Body of pancreas (tissue), 4 donors: ENCODE measurements around the gene SEC23IP. TPM values are rescaled to one million over a fixed set of nuclear protein-coding genes. Genes with fewer than 3 reads are reported as not detected.

Source experiments
- ATAC-seq: fragments of 150-250 bp; one replicate; pipeline ENCODE4 v1.9.1; 2016
- DNase-seq, 4 donors: peaks; one replicate each; pipeline ENCODE4 v3.0.0-alpha.2; 2019
- H3K27ac ChIP-seq, 4 donors: fragments of 200-600 bp; sonication (generic); 1 replicate in 3 of 4; 2 replicates in 1 of 4; pipeline versions ENCODE4 v1.5.1 to v1.6.1; 2016 to 2019; ENCODE audit warnings: mild to moderate bottlenecking in 1 of 4, mixed read lengths in 1 of 4, moderate library complexity in 1 of 4
- H3K27me3 ChIP-seq, 2 donors: fragments of 200-600 bp; sonication (generic); one replicate each; pipeline ENCODE4 v1.6.0; 2016; ENCODE audit warnings: mild to moderate bottlenecking in 1 of 2
- H3K36me3 ChIP-seq, 2 donors: fragments of 200-600 bp; sonication (generic); replicated peaks in 1 of 2; 2 replicates each; pipeline ENCODE4 v1.5.1; 2016; ENCODE audit warnings: low read depth in 2 of 2; ENCODE audit not compliant: insufficient read depth in 1 of 2
- H3K4me1 ChIP-seq: fragments of 200-600 bp; sonication (generic); one replicate; pipeline ENCODE4 v1.6.0; 2016
- H3K4me3 ChIP-seq, 2 donors: fragments of 200-600 bp; sonication (generic); 1 replicate in 1 of 2; 2 replicates in 1 of 2; pipeline ENCODE4 v1.5.1; 2016 to 2019
- H3K9me3 ChIP-seq, 3 donors: fragments of 200-600 bp; sonication (generic); 1 replicate in 2 of 3; 2 replicates in 1 of 3; pipeline ENCODE4 v1.5.1; 2016
- POLR2A ChIP-seq, 3 donors: fragments of 450-650 bp; IDR thresholded peaks; one replicate each; pipeline ENCODE4 v1.6.1; 2016; ENCODE audit warnings: antibody characterized with exemption in 3 of 3, mild to moderate bottlenecking in 2 of 3
- WGBS, 2 donors: methylation state at CpG; one replicate each; pipeline ENCODE4 v1.1.5; 2017; 5-methylcytosine and 5-hydroxymethylcytosine counted together
- intact Hi-C: fragments of 100-400 bp; cut with DNase I; formaldehyde crosslinking; loops from one replicate; pipeline ENCODE4 v1.15.1; 2023
- total RNA-seq, 2 donors: library from RNA; depleted of rRNA; stranded (reverse); fragments of >200 nt; gene quantifications; one replicate each; pipeline ENCODE4 v1.1.0, GENCODE V29; 2016
- TF ChIP-seq, protein P1 (sequence below), 7 experiments: fragments of 450-650 bp in 4 of 7; fragments of 200-600 bp in 3 of 7; sonication (generic) in 3 of 7; IDR thresholded peaks; one replicate each; pipeline ENCODE4 v1.5.1; 2016 to 2019; ENCODE audit warnings: antibody characterized with exemption in 7 of 7

SEC23IP gene
- total RNA-seq, 2 donors from 2014 or later: 10.1 to 24.1 TPM

DNA sequence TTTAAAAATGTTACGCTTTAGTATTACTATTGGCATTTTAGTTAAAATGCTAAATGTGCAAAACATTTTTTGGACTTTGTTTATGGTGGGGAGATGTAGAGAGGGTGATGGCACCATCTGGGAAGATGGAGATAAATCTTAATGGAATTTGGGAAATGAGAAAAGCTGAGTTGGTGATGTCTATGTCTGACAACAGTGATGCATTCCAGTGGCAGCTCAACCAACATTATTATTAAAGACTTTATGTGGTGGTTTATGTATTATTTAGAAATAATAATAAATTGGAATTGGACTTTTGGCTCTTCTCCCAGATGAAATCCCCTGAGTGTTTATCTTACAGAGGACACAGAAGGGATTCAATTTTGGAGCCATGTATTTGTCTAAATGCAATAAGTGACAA is 77.6 kb downstream of the SEC23IP start:
- no peaks in the 10 kb centered on the region for H3K27me3 ChIP-seq
- DNase-seq (no peak), ATAC-seq (no peak)
- 84 to 86% methylated on average over 1 of the region's 1 CpG for WGBS, 2 donors
- no peaks in the 10 kb centered on the region for H3K36me3 ChIP-seq
- peaks cover 0 to 8% (median 0%) of the 10 kb centered on the region in 3 donors for H3K9me3 ChIP-seq
- TF ChIP-seq, protein P1, sequence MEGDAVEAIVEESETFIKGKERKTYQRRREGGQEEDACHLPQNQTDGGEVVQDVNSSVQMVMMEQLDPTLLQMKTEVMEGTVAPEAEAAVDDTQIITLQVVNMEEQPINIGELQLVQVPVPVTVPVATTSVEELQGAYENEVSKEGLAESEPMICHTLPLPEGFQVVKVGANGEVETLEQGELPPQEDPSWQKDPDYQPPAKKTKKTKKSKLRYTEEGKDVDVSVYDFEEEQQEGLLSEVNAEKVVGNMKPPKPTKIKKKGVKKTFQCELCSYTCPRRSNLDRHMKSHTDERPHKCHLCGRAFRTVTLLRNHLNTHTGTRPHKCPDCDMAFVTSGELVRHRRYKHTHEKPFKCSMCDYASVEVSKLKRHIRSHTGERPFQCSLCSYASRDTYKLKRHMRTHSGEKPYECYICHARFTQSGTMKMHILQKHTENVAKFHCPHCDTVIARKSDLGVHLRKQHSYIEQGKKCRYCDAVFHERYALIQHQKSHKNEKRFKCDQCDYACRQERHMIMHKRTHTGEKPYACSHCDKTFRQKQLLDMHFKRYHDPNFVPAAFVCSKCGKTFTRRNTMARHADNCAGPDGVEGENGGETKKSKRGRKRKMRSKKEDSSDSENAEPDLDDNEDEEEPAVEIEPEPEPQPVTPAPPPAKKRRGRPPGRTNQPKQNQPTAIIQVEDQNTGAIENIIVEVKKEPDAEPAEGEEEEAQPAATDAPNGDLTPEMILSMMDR (IDR thresholded peaks at IDR 0.05): no peak
- no peak for TF ChIP-seq POLR2A (IDR thresholded peaks at IDR 0.05)
- no peak overlapping the region for H3K4me3 ChIP-seq
- intact Hi-C loops: no loop called here
- H3K4me1 ChIP-seq: no peaks in the 10 kb centered on the region
- H3K27ac ChIP-seq: no peak overlapping the region

DNA sequence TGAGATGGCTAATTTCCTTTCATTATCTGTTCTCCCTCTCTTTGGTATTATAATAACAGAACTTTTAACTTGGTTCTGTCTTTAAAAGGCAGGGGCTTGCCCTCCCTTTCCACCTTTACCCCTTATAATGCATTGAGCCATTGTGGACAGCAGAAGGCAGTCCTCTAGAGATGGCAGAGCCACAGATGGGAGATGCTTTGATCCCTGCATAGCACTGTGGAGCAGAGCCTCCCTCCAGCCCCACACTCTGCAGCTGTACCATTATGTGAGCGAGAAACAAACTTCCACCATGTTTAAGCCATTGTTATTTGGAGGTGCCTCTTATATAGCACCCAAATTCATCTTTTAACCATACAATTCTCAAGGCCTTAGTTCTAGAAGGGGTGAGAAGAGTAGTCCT is 78.4 kb downstream of the SEC23IP start:
- TF ChIP-seq POLR2A (IDR thresholded peaks at IDR 0.05): no peak
- TF ChIP-seq, protein P1 (IDR thresholded peaks at IDR 0.05): no peak
- intact Hi-C loops: no loop called here
- Histone ChIP-seq H3K36me3 (no peaks in the 10 kb centered on the region), H3K27me3 (no peaks in the 10 kb centered on the region), H3K9me3 (peaks cover 0 to 8% (median 0%) of the 10 kb centered on the region in 3 donors), H3K4me1 (no peaks in the 10 kb centered on the region), H3K27ac (no peak overlapping the region), H3K4me3 (no peak overlapping the region)
- DNase-seq (no peak), ATAC-seq (no peak)
- WGBS, 2 donors: 91 to 95% methylated on average over 1 of the region's 1 CpG

DNA sequence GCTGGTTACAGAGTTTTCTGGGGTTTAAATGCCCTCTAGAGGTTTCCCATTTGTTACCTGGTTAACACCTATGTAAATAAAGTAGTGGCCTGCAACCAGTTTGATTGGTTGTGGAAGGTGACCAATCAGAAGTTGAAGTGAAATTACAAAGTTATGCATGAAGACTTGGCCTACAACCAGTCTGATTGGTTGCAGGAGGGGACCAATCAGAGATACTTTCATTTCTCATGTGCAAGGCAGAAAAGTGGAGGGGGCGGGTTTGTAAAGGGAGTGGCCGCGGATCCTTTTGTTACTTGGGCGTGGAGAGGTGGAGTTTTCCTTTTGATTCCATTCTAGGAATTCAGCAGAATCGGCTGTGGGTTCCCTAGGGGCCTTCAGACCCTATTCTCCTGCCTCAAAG is 80.8 kb downstream of the SEC23IP start:
- Histone ChIP-seq H3K27me3 (no peaks in the 10 kb centered on the region), H3K9me3 (no peaks in the 10 kb centered on the region), H3K4me3 (no peak overlapping the region), H3K36me3 (no peaks in the 10 kb centered on the region), H3K4me1 (no peaks in the 10 kb centered on the region), H3K27ac (no peak overlapping the region)
- DNase-seq (no peak), ATAC-seq (no peak)
- WGBS, 2 donors: 64 to 66% methylated on average over 5 of the region's 5 CpGs
- TF ChIP-seq, protein P1 (IDR thresholded peaks at IDR 0.05): no peak
- no peak for TF ChIP-seq POLR2A (IDR thresholded peaks at IDR 0.05)
- intact Hi-C loops: no loop called here

DNA sequence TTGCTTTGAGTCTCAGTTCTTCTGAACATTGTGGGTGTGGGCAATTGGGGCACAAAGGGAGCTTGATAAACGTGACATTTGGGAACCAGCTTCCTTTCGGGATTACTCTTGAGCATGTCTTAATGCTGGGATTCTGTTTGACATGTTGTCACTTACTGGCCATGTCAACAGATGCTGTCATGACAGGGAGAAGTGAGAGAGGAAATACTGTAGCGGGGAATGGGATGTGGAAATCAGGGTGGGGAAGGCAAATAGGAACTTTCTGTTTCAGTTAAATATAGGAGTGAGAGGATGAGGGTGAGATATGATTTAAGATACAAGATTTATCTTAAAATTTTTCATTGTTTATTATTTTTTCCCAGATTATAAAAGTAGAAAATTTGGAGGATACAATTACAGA is 83.9 kb downstream of the SEC23IP start:
- Histone ChIP-seq H3K9me3 (no peaks in the 10 kb centered on the region), H3K4me3 (no peak overlapping the region), H3K27me3 (no peaks in the 10 kb centered on the region), H3K36me3 (no peaks in the 10 kb centered on the region), H3K27ac (no peak overlapping the region), H3K4me1 (no peaks in the 10 kb centered on the region)
- TF ChIP-seq, protein P1 (IDR thresholded peaks at IDR 0.05): no peak
- TF ChIP-seq POLR2A (IDR thresholded peaks at IDR 0.05): no peak
- DNase-seq (no peak), ATAC-seq (no peak)
- intact Hi-C loops: no loop called here
- WGBS, 2 donors: 68 to 72% methylated on average over 3 of the region's 3 CpGs

DNA sequence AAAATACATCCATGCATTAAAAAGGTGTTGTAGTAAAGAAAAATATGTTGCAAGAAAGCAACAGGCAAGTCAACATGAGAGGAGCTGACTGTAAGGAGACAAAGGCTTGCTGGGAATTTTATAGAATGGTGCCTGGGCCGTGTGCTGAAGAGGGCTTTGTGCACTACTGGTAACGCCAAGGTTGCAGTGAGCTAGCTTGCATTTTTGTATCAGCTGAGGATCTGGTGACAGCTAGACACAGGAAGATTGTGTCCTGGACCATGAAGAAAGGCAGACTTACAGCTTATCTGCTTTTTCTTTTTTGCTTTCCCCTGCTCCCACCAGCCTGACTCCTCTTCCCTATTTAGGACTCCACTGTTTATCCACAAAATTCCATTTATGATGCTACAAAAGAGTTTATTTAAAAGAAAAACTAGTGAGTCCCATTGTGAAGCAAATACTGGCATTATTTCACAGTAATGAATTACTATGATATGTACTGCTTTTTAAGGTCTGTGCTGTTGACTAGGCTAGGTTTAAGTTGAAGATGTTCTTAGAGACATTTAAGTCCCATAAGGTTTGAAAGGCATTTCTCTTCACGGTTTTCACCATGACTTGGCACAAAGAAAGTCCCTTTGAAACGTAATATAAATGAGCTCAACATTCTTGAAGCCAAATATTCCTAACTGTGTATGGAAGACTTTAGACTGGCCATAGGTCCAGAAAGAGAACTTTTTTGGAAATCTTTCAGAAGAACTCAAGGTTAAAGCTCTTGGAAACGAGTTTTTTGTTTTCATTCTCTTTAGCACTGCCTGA is 88.6 kb downstream of the SEC23IP start:
- ATAC-seq: no peak
- TF ChIP-seq, protein P1 (IDR thresholded peaks at IDR 0.05): no peak
- TF ChIP-seq POLR2A (IDR thresholded peaks at IDR 0.05): no peak
- intact Hi-C loops: no loop called here

More for the DNA sequence above, 88.6 kb downstream of the SEC23IP start:
- H3K4me1 ChIP-seq: no peaks in the 10 kb centered on the region
- no peaks in the 10 kb centered on the region for H3K36me3 ChIP-seq
- H3K27me3 ChIP-seq: no peaks in the 10 kb centered on the region
- DNase-seq: no peak
- H3K9me3 ChIP-seq: no peaks in the 10 kb centered on the region
- 43 to 47% methylated on average over 5 of the region's 5 CpGs for WGBS, 2 donors
- no peak overlapping the region for H3K27ac ChIP-seq
- no peak overlapping the region for H3K4me3 ChIP-seq
